GM19467 (cell line): ENCODE data around the gene MPP1.

ENCODE experiments used
- ATAC-seq: cut with Tn5 transposase; IDR thresholded peaks from one replicate; pipeline ENCODE4 v1.9.1; 2021; ENCODE audit warnings: mild to moderate bottlenecking, moderate library complexity; ENCODE audit not compliant: unreplicated experiment

MPP1 gene

GRCh38 chrX:154733066-154733425 lies 72.2 kb downstream of the MPP1 start:
- ATAC-seq = no peak

GRCh38 chrX:154732421-154733065 lies 72.7 kb downstream of the MPP1 start:
- ATAC-seq = no peak

GRCh38 chrX:154731881-154732280 lies 73.4 kb downstream of the MPP1 start:
- ATAC-seq = no peak

- no peak for ATAC-seq
These were observed 74.1 kb downstream of the MPP1 start for GRCh38 chrX:154731184-154731583.

GRCh38 chrX:154730253-154730891 lies 74.9 kb downstream of the MPP1 start:
- no peak for ATAC-seq

GRCh38 chrX:154729439-154729838 lies 75.8 kb downstream of the MPP1 start:
- no peak for ATAC-seq
